NCI-H2107 treated with DMSO at 0.1 percent for 48 hours (cell line): ENCODE data around the gene CDH20.

ENCODE experiments used
- DNase-seq: peaks from one replicate; lab custom pipeline; 2025; ENCODE audit not compliant: unreplicated experiment; lab: John Stamatoyannopoulos, UW

The CDH20 gene

GRCh38 chr18:61333271-61333745 lies at the start of gene CDH20:
CDH20 (plus strand) TSS chr18:61333430.
- DNase-seq: no peak

GRCh38 chr18:61284039-61284438 lies 49.2 kb upstream of the CDH20 start:
- no peak for DNase-seq

GRCh38 chr18:61285777-61286176 lies 47.5 kb upstream of the CDH20 start:
- DNase-seq: no peak

DNA sequence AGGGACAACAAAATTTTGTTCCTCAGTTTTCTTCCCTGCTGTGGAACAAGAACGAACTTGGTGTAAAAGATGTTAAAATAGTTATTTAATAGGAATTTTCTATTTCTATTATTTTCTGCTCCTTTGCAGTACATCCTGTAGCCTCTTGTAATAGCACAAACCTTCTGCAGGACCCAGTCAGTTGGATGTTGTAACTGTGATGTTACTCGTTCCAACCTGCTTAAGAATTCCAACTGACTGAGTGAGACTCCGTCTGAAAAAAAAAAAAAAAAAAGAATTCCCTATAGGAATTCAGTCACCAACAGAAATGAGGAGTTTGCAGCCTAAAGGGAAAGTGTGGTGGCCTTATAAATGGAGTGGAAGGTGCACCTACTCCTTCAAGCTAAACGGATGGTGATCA lies 46.4 kb upstream of the CDH20 start:
- no peak for DNase-seq

DNA sequence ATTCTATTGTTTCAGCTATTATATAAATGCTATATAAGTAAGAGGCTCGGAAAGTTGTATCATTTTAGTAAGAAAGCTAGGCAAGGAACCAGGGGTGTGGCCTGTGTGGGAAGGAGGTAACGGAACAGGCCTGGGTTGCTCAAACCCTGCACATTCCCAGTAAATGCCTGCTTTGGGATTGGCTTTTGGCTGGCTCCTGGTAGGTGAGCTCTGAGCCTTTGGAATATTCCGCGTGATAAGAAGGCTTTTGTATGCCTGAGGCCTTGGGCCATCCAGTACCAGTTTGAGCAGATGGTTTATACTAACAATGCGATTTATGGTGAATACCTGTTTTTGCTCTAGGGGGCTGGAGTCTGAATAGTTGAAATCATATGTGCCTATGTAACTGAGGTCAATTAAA lies 42.6 kb upstream of the CDH20 start:
- DNase-seq: no peak

DNA sequence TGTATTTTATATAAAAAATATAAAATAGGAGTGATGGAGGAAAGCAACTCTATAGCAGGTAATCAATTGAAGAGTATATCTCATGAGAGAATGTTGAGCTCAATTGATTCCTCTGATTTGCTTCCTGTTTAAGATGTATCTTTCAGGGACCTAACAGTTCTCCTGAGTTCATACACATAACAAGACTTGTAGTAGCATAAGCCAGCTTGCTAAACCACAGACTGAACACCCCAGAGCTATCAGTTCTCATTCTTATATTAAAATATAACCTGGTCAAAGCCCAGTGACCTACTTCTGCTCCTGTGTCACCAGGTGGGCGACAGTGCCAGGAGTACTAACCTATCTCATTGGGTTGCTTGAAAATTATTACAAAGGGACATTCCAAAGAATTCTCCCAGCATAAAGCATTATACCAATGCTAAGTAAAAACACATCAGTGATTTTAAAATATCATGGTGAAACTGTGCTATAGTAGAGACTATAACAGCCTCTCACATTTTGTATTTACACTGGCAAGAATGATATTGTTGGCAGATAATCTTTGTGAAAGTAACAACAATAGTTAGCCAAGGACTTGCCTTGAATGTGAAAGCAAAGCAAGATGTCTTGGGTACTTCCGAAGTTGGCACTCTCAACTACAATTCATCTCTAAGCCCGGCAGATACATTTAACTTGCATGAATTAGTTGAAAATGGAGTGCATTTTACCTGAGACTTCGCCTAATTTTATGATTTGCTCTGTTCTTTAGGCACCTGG lies 40.8 kb upstream of the CDH20 start:
- no peak for DNase-seq

GRCh38 chr18:61295153-61295552 lies 38.1 kb upstream of the CDH20 start:
- DNase-seq: no peak

- no peak for DNase-seq
Measured at GRCh38 chr18:61308004-61308403, 25.2 kb upstream of the CDH20 start.

GRCh38 chr18:61308795-61309393 lies 24.3 kb upstream of the CDH20 start:
- no peak for DNase-seq

DNA sequence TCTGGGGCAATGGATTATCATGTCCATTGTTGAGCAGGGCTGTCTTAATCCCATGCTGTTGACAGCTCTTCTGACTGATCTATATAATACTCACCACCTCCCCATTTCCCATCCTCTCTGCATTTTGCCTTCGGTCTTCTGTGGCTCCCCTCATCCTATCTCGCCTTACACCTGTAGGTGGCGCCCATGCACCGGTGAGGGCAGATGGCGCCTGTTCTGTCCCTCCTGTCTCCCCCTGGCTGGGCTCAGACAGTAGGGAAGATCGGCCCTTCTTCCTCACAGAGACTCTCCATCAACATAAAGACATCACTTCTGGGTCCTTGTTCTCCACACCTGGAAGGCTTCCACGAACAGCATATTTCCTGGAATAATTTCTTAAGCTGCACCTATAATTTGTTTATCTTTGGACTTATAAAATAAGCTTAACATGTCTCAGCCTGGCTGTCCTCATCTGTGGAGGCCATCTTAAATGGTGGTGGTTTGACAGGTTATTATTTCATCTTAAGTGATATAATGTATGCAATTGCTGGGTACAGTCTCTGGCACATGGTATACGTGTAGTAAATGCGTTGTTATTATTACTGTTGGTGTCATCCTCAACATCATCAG lies 10.9 kb upstream of the CDH20 start:
- peak; percentile 59 for DNase-seq

DNA sequence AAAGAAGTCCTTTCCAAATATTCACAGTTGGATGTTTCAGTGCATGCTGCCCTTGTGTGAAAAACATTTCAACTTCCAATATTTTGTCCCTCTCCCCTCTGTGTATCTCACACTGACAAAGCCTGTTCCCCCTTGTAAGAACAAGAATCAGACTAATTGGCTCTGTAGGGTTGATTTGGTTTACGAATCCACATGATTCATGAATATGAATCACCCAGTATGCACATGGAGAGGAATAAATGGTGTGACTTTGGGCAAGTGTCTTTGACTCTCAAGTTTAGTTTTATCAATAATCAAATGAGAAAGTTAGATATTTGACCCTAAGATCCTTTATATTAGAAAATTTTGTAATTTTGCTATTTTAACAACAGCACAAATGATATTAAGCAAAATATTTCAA lies 9.3 kb upstream of the CDH20 start:
- DNase-seq: no peak

DNA sequence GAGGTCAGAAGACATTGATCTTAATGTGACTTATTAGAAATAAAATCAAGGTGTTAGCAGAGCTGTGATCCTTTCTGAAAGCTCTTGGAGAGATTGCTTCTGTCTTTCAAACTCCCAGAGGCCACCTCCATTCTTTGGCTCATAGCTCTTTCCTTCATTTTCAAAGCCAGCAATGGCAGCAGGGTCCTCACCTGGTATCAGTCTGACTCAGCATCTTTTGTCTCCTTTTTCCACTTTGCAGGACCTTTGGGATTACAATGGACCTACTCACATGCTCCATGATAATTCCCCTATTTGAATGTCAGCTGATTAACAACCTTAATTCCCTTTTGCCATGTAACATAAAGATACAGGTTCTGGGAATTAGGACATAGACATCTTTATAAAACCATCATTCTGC lies 6.8 kb upstream of the CDH20 start:
- DNase-seq: no peak

DNA sequence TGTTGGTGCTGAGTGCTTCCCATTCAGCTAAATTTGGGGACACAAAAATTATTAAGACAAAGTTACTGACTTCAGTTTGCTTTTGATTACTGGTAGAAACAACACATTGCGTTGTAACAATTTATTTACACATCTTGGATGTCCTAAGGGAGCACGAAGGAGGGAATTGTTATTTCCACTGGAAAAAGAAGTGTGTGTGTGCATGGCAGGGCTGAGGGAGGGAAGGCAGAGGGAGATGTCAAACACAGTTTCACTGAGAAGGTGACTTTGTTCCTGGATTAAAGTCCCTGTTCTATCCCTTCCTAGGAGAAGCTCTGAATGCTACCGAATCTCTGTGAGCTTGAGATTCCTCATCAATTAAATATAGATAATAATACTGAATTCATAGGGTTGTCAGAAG lies 3.8 kb upstream of the CDH20 start:
- DNase-seq: no peak

DNA sequence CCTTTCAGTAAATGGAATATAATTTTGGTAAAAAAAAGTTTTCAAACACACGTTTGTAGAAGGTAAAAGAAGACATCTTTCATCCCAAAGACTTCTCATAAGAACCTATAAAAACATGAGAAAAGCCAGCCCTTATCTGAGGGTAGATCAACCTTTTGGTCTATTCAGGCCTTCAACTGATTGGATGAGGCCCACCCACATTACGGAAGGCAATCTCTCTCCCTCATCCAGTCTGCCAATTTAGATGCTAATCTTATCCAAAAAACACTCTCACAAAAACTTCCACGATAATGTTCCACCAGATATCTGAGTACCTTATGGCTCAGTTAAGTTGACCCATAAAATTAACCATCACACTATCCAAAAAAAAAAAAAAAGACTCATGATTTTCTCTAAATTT lies 2.2 kb upstream of the CDH20 start:
- no peak for DNase-seq

DNA sequence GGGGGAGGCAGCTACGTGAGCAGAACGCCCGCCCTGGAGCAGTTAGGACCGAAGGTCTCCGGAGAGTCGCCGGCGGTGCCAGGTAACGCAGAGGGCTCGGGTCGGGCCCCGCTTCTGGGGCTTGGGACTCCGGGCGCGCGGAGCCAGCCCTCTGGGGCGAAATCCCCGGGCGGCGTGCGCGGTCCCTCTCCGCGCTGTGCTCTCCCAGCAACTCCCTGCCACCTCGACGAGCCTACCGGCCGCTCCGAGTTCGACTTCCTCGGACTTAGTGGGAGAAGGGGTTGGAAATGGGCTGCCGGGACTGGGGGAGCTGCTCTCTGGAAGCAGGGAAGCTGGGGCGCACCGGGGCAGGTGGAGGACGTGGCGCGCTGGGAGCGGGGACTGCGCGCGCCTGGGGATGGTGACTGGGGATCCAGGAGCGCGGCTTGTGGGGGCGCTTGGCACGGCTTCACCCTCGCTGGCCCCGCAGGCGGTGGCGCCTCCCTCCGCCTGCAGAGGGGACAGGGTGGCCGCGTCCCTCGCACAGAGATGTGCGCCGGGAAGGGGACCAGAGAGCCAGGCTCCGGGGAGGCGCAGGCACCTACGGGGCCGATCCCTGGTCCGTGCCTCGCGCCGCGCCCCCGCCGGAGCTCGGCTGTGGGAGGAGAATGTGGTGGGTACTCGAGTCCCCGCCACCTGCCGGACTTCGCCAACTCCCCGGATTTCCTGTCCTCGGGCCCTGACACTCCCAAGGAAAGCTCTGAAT lies 688 bp downstream of the CDH20 start:
- DNase-seq: no peak

DNA sequence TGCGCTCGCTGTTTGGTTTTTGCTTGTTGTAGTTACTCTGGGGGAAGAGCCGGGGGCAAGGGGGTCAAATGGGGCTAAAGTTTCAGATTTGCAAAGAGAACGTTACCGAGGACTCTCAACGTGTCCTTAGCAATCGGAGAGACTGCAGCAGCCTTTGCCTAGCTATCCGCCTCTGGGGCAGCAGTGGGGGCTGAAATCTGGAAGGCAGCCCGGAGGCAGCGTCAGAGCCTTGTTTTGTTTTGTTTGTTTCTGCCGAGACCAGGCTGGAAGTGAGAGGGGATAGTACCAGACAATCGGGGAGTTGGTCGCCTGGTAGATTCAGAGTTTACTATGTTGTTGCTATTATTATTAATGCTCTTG lies 1.2 kb downstream of the CDH20 start:
- no peak for DNase-seq

DNA sequence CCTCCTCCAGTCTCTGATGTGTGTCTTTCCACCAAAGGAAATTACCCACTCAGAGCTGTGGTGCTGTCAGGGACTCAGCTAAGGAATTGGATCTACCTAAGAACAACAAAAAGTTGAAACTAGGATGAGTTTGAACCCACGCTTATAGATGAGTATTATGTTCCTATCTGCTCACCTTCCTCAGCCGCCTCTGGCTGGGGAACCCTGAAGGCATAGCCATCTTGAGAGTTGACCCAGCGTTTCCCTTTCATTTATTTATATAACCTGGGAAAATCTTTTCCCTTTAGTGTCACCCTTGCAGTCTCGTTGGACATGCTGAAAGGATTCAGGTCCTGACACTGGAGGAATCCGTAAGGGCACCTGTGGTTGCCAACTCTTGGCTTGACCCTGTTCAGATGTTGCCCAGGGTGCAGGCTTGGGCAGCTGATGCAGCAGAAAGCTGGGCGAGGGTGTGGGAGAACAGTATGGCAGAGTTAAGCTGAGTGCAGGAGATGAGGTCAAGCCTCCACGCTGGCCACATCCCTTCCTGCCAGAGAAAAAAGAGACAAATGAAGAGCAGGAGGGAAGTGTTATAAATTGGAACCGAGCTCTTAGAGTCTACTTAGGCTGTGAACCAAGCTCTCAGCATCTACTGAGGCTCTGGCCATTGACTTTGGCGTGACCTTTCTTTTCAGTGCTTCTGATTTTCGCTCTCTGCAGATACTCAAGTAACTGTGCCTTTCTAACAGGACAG lies 1.9 kb downstream of the CDH20 start:
- DNase-seq: no peak

- no peak for DNase-seq
Measured at GRCh38 chr18:61335684-61336555, 2.7 kb downstream of the CDH20 start.

DNA sequence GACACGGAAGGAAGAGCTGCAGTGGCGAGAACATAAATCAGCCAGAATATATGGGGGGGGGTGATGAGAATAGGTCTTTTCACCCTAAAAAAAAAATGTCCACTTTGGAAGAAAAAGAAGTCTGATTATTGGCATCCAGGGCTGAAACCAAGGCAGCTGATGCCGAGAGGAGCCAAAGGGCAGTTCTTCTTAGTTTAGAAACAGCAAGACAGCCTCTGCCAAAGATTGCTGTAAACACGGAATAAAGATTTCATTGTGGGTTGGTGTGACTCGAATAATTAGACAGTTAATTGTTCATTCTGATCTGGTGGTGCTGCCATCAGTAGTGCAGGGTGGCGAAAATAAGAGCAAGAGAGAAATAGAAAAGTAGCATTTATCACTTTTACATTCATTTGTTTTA lies 3.5 kb downstream of the CDH20 start:
- DNase-seq: no peak

DNA sequence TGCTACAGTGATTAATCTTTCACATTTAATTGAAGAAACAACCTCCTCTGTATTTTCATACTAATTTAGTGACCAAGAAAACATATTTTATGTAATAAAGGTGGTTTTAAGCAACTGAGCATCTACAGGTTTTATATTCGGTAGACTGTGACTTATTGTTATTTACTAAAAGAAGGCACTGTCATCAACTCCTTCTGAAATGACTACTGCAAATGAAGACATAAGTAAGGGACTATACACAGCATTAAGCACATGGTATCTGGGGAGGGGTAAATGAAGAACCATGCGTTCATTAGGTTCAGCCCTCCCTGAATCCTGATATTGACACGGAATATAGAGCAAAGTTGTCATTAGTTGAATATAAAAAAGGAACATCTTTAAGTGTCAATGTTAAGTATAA lies 4.3 kb downstream of the CDH20 start:
- no peak for DNase-seq
